ENCODE data around the gene RPL11. TPM values are rescaled to one million over a fixed set of nuclear protein-coding genes. Genes with fewer than 3 reads are reported as not detected.
"Not testable (repeated sequence)": the region's sequence is repeated elsewhere in the genome, so short reads cannot be mapped to it uniquely, and the experiment has no call there.

RPL11 gene
- 1,008 TPM for total RNA-seq

DNA sequence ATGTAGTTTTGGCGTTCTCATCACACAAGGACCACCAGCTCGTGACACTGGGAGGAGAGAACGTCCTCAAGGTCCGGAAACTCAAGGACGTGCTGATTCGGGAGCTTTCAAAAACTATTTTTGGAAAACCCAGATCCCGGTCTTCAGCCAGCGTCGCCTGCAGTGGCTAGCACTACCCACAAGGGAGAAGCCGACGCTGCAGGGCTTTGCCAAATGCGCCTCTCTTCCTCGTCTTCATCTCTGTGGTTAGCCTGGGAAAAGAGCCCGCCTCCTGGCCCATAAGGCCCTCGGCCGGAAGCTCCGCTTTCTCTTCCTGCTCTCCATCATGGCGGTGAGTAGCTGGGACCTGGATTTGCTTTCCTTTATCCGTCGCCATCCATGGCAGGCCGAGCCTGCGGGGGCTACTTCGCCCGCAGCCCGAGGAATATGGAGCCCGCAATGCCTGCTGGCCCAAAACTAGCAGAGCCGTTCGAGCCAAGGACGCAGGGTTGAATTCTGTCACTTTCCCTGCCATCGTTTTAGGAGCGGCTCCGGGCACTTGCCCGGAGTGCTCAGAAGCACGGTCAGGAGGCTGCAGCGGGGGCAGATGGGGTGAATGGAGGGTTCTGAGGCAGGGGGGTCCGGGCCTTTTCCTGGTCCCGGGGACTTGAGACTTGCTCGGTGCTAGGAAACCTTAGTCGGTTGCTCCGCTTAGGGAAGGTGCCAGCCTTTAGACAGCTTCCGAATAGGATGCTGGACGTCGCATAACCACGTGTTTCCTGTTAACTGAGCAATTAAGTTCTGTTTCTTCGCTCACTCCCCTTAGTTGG is at the start of gene RPL11:
TSS of gene RPL11 (plus strand) at position 308 of the 809 bp plus-strand sequence. CDS start at position 326, 18 bp downstream.
- intact Hi-C loops (cut with DNase I), result no loop called here
- DNase-seq (ENCODE audit: low spot score), result peak; percentile 94
- ATAC-seq, result peak; percentile 99

DNA sequence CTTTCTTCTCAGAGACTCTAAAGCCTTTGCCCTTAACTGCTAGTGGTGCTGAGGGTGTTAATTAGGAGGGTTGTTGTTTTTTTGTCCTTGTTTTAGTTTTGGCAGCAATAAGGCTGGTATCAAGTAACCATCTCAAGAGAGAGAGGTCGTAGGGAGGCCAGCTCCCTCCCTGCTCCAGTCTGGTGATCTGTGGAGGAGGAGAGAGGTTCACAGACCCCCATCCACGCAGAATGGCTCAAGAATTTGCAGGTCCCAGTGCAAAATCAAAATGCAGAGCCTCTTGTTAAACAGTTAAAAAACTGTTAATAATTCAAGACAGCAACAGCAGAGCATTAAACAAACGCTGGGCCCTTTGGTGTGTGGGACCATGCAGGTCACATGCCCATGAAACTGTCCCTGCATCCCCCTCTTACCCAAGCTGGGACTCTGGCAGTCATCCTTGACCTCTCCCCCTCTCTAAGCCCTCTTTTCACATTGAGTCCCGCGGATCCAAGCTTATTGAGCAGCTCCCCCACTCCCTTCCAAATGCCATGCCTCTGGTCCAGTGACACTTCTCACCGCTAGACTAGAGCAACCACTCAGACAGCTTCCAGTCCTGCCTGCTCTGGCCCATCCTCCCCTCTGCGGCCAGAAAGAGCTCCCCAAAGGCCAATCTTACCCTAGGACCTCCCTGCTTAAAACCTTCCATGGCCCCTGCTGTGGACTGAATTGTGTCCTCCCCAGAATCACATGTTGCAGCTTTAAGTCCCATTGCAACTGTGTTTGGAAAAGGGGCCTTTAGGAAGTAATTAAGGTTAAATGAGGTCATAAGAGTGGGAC is 47.7 kb upstream of the RPL11 start:
- ATAC-seq, result peak; percentile 63
- intact Hi-C loops (cut with DNase I), result no loop called here
- DNase-seq (ENCODE audit: low spot score), result no peak

DNA sequence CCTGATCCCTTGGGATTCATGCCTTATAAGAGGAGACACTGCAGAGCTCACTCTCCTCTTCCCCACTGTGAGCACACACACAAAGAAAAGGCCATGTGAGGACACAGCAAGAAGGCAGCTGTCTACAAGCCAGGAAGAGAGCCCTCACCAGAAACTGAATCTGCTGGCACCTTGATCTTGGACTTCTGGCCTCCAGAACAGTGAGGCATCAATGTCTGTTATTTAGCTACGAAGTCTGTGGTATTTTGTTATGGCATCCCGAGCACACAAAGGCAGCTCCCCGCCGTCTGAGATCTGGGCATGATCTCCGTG is 47.1 kb upstream of the RPL11 start:
- no peak for DNase-seq (ENCODE audit: low spot score)
- intact Hi-C loops (cut with DNase I), result no loop called here
- no peak for ATAC-seq

DNA sequence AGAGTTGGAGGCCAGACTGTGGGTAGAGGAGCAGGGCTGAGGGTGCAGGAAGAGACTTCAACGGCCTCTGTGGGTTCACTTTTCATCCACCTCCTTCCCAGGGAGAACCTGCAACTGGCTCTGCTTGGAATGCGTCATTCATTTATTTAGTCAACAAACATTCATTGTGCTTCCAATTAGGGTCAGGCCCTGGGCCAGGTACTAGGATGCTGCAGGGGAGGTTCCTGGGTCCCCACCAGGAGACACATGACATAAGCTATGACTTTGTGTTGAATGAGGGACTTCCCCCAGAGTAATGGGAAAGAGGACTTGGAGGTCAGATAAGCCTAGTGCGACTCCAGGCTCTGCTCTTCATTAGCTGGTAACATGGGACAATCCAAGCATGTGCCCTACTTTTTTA is 46.3 kb upstream of the RPL11 start:
- DNase-seq (ENCODE audit: low spot score) (no peak), ATAC-seq (no peak)
- intact Hi-C loops (cut with DNase I), result no loop called here

DNA sequence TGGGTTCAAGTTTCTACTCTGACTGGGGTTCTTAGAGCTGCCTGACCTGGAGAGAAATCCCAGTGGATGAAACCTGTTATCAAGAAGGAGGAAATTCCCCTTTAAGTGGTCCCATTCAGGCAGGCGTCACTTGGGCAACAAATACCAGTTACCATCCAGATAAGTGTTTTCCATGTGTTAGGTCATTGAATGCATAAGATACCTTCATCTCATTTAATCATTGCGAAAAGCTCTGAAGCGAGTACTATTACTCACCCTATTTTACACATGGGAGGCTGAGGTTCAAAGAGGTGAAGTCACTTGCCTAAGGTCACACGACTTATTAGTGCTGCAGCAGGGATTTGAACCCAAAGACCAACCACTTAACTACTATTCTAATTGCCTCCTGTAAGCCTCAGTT is 45.5 kb upstream of the RPL11 start:
- intact Hi-C loops (cut with DNase I), result no loop called here
- DNase-seq (ENCODE audit: low spot score) (no peak), ATAC-seq (no peak)

DNA sequence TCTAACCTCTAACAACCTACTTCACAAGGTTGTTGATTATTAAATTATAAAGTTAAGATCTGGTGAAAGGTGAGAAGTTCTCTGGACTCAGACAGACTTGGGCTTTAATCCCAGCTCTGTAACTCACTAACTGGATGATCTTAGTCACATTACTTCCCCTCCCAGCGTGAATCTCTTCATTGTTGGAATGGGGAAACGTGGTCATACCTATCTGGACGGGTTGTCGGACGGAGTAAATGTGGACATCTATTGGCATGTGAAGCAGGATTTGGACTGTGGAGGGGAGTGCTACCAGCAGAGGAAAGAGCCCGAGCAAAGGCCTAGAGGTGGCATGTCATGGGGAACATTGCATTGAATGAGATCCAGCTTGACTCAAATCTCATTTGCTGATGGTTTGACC is 45.1 kb upstream of the RPL11 start:
- intact Hi-C loops (cut with DNase I), result no loop called here
- ATAC-seq (no peak), DNase-seq (ENCODE audit: low spot score) (no peak)

DNA sequence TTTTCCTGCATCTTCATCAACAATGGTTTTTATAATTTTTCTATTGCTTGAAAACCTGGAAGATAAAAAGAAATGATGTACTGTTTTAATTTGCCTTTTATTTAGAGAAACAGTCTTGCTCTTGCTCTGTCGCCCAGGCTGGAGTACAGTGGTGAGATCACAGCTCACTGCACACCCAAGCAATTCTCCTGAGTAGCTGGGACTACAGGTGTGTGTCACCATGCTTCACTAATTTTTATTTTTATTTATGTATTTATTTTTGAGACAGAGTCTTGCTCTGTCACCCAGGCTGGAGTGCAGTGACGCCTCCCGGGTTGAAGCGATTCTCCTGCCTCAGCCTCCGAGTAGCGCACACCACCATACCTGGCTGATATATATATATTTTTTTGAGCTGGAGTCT is 43.0 kb upstream of the RPL11 start:
- DNase-seq (ENCODE audit: low spot score), result no peak
- no peak for ATAC-seq
- intact Hi-C loops (cut with DNase I), result no loop called here

DNA sequence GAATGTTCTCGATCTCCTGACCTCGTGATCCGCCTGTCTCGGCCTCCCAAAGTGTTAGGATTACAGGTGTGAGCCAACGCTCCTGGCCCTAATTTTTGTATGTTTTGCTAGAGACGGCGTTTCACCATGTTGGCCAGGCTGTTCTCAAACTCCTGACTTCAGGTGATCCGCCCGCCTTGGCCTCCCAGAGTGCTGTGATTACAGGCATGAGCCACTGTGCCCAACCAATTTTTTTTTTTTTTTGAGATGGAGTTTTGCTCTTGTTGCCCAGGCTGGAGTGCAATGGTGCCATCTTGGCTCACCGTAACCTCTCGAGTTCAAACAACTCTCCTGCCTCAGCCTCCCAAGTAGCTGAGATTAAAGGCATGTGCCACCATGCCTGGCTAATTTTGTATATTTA is 42.4 kb upstream of the RPL11 start:
- DNase-seq (ENCODE audit: low spot score); intact Hi-C loops (cut with DNase I); ATAC-seq: not testable (repeated sequence)

DNA sequence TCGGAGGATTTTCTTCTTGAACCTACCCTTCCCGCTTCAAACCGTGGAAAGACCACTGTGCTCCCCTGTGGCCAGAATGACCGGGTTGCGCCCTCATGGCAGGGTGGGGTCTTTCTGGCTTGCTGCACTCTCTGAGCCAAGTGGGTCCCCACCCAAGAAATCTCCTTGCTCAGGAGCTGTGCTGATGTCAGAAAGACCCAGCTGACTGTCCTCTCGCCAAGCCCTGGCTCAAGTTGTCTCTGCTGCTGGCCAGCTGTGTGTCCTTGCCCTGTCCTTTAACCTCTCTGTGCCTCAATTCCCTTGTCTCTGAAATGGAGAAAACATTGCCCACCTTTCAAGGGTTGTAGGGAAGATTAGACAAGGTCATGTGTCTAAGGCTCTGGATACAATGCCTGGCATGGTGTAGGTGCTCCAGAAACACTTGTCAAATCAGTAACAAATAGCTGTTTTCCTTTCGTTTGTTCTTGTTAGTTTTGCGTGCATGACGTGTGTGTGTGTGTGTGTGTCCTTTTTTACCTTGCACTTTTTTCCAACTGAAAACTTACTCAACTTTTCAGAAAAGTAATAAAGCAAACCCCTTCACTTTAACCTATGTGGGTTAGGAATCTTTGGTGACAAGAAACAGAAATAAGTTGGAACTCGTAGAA is 41.1 kb upstream of the RPL11 start:
- intact Hi-C loops (cut with DNase I), result no loop called here
- DNase-seq (ENCODE audit: low spot score), result no peak
- peak; percentile 87 for ATAC-seq

DNA sequence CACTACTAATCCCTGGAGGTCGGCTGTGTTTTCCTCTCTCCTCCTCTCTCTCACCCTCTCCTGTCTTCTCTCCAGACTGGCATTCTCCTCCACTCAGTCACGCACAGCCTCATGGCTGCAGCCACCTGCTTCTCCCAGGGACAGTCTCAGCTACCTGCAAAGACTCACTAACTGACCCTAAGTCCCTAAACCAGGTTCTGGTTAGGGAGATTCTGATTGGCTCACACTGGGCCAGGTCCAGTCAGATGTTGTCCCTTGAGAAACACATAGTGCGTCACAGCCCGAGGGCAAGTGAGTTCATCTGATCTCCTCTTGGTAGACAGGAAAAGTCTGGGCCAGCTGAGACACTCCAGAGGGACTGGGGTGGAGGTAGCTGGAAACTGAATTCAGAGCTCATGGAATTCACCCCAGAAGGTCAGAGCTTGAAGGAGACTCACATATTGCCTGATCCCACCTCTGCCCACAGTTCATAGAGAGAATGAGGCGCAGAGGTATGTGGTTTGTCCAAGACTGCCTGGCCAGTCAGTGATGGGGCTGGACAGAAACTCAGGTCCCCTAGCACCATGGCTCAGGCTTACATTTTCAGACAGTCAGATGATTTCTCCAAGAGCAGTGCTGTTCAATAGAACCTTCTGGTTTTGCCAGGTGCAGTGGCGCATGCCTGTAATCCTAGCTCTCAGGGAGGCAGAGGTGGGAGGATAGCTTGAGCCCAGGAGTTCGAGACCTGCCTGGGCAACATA is 40.4 kb upstream of the RPL11 start:
- ATAC-seq, result peak; percentile 94
- no peak for DNase-seq (ENCODE audit: low spot score)
- intact Hi-C loops (cut with DNase I), result no loop called here

DNA sequence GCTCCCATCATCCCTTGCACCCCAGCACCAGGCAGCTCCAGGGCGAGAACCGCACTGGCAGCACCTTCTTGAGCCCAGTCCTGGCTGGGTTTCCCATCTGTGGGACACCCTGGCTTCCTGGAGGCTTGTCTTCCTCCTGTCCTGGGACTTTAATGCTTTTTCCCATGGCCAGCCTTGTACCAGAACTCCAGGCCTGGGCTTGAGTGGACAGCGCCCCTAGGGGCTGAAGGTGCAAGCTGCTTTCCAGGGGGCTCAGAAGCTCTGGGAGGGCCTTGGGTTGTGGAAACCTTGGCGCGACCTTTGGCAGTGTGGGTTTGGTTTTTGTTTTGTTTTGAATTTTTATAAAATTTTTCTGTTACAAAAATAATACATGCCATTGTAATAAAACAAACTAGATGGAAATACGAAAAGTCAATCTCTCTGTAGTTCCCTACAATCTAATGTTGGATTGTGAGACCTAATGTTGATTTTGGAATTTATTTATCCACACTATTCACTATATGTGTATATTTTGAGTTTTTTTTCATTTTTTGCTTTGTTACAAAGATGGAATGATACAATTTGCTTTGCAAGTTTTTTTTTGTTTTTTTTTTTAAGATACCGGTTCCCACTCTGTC is 33.8 kb upstream of the RPL11 start:
- ATAC-seq (peak; percentile 85), DNase-seq (ENCODE audit: low spot score) (peak; percentile 76)
- intact Hi-C loops (cut with DNase I), result no loop called here

DNA sequence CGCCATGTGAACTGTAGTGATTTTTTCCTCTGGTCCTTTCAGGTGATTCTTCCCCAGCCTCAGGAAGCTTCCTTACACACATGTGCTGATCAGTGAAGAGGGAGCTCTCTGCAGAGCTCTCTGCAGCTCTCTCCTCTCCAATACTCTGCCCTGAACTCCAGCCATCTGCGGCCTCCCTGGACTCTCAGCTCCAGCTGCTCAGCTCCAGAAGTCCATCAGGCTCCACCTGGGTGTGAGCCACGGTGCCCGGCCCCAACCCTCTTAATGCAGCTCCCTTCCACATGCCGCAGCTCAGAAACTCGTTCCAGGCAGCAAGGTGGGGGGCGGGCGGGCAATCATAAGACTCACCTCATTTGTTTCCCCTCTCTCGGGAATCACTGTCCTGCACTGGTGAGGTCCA is 30.9 kb upstream of the RPL11 start:
- ATAC-seq, result no peak
- intact Hi-C loops (cut with DNase I), result loop anchor here (10.0 kb wide), 1 partner anchor 724 kb away; no protein-coding TSS in a partner anchor
- DNase-seq (ENCODE audit: low spot score), result no peak

DNA sequence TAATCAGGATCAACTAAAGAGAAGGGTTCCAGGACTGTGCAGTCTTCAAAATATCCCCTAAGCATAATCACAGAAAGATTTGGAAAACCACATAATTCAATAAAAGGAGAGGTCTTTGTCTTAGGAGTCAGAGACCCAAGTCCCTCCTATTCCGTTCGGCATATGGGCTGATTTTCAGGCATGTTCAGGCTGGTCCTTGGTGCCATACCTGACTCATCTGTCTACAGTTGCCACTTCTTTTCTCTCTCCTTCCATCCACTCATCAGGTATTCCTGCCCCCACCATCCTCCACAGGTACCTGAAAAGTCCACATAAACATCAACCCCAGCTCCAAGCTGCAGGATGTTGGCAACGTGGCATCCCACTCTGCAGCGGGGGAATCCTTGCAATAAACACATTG is 29.7 kb upstream of the RPL11 start:
- DNase-seq (ENCODE audit: low spot score) (no peak), ATAC-seq (no peak)
- intact Hi-C loops (cut with DNase I), result loop anchor here (10.0 kb wide), 1 partner anchor 723 kb away; no protein-coding TSS in a partner anchor

DNA sequence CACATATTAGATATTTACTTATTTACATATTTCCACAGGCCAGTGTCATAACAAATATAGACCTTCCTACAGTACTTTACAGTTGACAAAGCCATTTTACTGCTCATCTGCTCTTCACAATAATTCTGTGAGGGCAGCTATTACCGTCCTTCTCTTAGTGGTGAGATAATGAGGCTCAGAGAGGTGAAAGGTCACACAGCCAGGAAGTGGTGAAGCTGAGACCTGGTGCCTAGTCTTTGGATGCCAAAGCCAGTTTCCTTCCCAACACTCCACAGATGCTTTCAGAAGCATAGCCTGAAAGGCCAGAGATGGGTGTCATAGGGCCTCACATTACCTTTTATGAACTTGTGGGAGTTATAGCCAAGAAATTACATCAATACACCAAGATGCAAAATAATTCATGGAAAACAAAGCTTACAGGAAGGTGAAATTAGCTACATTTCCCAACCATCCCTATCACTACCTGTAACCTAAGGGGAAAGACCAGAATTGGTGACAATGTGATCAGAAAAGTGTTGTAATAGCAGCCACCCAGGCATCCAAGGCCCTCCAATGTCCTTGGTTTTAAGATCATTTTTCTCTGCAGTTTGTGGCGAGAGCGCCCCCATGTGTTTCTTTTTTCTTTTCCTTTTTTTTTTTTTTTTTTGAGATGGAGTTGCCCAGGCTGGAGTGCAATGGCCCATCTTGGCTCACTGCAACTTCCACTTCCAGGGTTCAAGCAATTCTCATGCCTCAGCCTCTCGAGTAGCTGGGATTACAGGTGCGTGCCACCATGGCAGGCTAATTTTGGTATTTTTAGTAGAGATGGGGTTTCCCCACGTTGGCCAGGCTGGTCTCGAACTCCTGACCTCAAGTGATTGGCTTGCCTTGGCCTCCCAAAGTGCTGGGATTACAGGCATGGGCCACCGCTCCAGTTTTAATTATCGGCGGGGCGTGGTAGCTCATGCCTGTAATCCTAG is 26.5 kb upstream of the RPL11 start:
- peak; percentile 56 for ATAC-seq

DNA sequence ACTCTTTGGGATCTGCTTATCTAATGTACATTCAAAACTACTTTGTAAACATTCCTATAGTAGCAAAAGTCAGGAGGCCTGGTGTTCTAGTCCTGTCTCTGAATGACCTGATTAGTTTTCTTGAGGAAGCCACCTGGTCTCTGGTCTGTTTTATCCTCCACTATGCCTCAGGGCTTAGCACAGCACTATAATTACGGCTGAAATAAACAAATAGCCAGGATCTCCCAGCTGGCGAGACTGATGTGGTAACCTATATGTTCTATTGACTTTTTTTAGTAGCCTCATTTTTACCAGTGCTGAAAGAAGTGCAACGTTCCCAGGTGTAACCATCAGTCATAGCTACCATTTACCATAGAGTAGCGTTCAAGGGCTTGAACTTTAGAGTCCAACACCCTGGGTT is 24.2 kb upstream of the RPL11 start:
- no peak for ATAC-seq
- DNase-seq (ENCODE audit: low spot score), result no peak
- intact Hi-C loops (cut with DNase I), result loop anchor here (10.0 kb wide), 1 partner anchor 717 kb away; no protein-coding TSS in a partner anchor

More for the DNA sequence above, 26.5 kb upstream of the RPL11 start:
- intact Hi-C loops (cut with DNase I), result loop anchor here (10.0 kb wide), 1 partner anchor 720 kb away; no protein-coding TSS in a partner anchor
- DNase-seq (ENCODE audit: low spot score), result no peak

DNA sequence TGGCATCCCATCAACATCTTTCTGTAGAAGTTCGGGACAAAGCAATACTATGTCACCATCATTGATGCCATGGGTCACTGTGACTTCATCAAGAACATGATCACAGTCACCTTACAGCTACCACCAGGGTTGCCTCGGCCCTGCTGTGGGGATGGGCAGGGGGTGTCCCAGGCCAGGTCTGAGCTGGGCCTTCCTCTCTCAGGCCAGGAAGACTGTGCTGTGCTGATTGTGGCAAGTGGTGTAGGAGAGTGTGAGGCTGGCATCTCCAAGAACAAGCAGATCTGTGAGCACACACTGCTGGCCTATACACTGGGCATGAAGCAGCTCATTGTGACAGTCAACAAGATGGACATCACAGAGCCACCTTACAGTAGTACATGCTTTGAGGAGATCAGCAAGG is 20.9 kb upstream of the RPL11 start:
- ATAC-seq (no peak), DNase-seq (ENCODE audit: low spot score) (no peak)
- intact Hi-C loops (cut with DNase I), result no loop called here

DNA sequence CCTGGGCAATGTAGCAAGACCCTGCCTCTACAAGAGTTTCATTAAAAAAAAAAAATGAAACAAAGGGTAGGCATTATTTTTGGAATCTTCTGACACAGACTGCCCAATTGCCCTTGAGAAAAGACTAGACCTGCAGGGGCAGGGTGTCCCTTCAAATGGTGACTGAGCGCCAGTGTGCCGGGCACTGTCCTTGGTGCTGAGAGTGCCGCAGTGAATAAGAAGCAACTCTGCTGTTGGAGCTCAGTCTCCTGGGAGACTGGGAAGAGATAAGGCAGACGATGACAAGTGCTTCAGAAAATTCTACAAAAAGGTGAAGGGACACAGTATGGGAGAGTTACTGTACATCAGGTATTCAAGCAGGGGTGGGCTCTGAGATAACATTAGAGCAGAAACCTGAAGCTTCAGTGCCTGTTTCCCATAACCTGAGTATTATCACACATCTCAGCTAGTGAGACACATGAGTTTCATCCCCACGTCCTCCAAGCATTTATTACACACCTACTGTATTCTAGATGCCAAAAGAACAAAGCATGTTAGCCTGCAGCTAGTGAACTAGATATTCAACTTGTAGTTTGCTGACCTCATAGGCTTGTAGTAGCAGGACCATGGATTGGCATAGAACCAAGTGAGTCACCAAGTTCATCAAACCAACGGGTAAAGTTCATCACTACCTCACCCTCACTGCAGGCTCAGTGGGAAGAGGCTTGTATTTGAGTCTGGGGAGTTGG is 18.4 kb upstream of the RPL11 start:
- no peak for ATAC-seq
- DNase-seq (ENCODE audit: low spot score), result no peak
- intact Hi-C loops (cut with DNase I), result no loop called here

All from sciatic nerve (tissue), 2 donors.